Body of pancreas (tissue), 4 donors: ENCODE measurements around the gene KANTR. TPM values are rescaled to one million over a fixed set of nuclear protein-coding genes. Genes with fewer than 3 reads are reported as not detected.
"Not testable (repeated sequence)": the region's sequence is repeated elsewhere in the genome, so short reads cannot be mapped to it uniquely, and the experiment has no call there.

Source experiments
- ATAC-seq: fragments of 150-250 bp; one replicate; pipeline ENCODE4 v1.9.1; 2016
- DNase-seq, 4 donors: peaks; one replicate each; pipeline ENCODE4 v3.0.0-alpha.2; 2019
- H3K27ac ChIP-seq, 4 donors: fragments of 200-600 bp; sonication (generic); 1 replicate in 3 of 4; 2 replicates in 1 of 4; pipeline versions ENCODE4 v1.5.1 to v1.6.1; 2016 to 2019; ENCODE audit warnings: mild to moderate bottlenecking in 1 of 4, mixed read lengths in 1 of 4, moderate library complexity in 1 of 4
- H3K27me3 ChIP-seq, 2 donors: fragments of 200-600 bp; sonication (generic); one replicate each; pipeline ENCODE4 v1.6.0; 2016; ENCODE audit warnings: mild to moderate bottlenecking in 1 of 2
- H3K36me3 ChIP-seq, 2 donors: fragments of 200-600 bp; sonication (generic); replicated peaks in 1 of 2; 2 replicates each; pipeline ENCODE4 v1.5.1; 2016; ENCODE audit warnings: low read depth in 2 of 2; ENCODE audit not compliant: insufficient read depth in 1 of 2
- H3K4me1 ChIP-seq: fragments of 200-600 bp; sonication (generic); one replicate; pipeline ENCODE4 v1.6.0; 2016
- H3K4me3 ChIP-seq, 2 donors: fragments of 200-600 bp; sonication (generic); 1 replicate in 1 of 2; 2 replicates in 1 of 2; pipeline ENCODE4 v1.5.1; 2016 to 2019
- H3K9me3 ChIP-seq, 3 donors: fragments of 200-600 bp; sonication (generic); 1 replicate in 2 of 3; 2 replicates in 1 of 3; pipeline ENCODE4 v1.5.1; 2016
- POLR2A ChIP-seq, 3 donors: fragments of 450-650 bp; IDR thresholded peaks; one replicate each; pipeline ENCODE4 v1.6.1; 2016; ENCODE audit warnings: antibody characterized with exemption in 3 of 3, mild to moderate bottlenecking in 2 of 3
- WGBS, 2 donors: methylation state at CpG; one replicate each; pipeline ENCODE4 v1.1.5; 2017; 5-methylcytosine and 5-hydroxymethylcytosine counted together
- intact Hi-C: fragments of 100-400 bp; cut with DNase I; formaldehyde crosslinking; loops from one replicate; pipeline ENCODE4 v1.15.1; 2023
- total RNA-seq, 2 donors: library from RNA; depleted of rRNA; stranded (reverse); fragments of >200 nt; gene quantifications; one replicate each; pipeline ENCODE4 v1.1.0, GENCODE V29; 2016
- TF ChIP-seq, protein P1 (sequence below), 7 experiments: fragments of 450-650 bp in 4 of 7; fragments of 200-600 bp in 3 of 7; sonication (generic) in 3 of 7; IDR thresholded peaks; one replicate each; pipeline ENCODE4 v1.5.1; 2016 to 2019; ENCODE audit warnings: antibody characterized with exemption in 7 of 7

KANTR gene
- total RNA-seq, 2 donors from 2014 or later: 12.2 to 13.0 TPM

DNA sequence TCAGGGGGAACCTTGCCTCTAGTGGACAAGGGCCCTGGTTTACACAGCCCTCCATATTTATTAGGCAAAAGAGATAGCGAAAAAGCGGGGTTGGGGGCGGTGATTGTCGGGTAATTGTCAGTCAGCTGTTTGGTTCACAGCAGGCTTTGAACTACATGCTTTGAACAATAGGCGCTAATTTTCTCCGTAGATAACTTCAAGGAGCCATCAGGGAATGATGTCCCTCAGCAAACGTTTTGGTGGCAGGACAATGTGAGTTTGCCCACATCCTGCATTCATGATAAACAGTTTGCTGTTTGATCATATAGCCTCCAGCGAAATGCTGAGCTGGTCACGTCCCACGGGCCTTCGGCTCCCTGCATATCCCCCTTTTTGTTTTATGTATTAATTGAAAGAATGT, 65.2 kb downstream of the KANTR start:
- H3K9me3 ChIP-seq: no peaks in the 10 kb centered on the region
- intact Hi-C loops: no loop called here
- no peak overlapping the region for H3K4me3 ChIP-seq
- DNase-seq (no peak), ATAC-seq (no peak)
- H3K36me3 ChIP-seq: no peaks in the 10 kb centered on the region
- TF ChIP-seq POLR2A (IDR thresholded peaks at IDR 0.05): no peak
- TF ChIP-seq, protein P1, sequence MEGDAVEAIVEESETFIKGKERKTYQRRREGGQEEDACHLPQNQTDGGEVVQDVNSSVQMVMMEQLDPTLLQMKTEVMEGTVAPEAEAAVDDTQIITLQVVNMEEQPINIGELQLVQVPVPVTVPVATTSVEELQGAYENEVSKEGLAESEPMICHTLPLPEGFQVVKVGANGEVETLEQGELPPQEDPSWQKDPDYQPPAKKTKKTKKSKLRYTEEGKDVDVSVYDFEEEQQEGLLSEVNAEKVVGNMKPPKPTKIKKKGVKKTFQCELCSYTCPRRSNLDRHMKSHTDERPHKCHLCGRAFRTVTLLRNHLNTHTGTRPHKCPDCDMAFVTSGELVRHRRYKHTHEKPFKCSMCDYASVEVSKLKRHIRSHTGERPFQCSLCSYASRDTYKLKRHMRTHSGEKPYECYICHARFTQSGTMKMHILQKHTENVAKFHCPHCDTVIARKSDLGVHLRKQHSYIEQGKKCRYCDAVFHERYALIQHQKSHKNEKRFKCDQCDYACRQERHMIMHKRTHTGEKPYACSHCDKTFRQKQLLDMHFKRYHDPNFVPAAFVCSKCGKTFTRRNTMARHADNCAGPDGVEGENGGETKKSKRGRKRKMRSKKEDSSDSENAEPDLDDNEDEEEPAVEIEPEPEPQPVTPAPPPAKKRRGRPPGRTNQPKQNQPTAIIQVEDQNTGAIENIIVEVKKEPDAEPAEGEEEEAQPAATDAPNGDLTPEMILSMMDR (IDR thresholded peaks at IDR 0.05): no peak
- H3K4me1 ChIP-seq: no peaks in the 10 kb centered on the region
- H3K27me3 ChIP-seq: no peaks in the 10 kb centered on the region
- H3K27ac ChIP-seq: no peak overlapping the region
- WGBS, 2 donors: 87 to 90% methylated on average over 9 to 10 of the region's 11 CpGs

DNA sequence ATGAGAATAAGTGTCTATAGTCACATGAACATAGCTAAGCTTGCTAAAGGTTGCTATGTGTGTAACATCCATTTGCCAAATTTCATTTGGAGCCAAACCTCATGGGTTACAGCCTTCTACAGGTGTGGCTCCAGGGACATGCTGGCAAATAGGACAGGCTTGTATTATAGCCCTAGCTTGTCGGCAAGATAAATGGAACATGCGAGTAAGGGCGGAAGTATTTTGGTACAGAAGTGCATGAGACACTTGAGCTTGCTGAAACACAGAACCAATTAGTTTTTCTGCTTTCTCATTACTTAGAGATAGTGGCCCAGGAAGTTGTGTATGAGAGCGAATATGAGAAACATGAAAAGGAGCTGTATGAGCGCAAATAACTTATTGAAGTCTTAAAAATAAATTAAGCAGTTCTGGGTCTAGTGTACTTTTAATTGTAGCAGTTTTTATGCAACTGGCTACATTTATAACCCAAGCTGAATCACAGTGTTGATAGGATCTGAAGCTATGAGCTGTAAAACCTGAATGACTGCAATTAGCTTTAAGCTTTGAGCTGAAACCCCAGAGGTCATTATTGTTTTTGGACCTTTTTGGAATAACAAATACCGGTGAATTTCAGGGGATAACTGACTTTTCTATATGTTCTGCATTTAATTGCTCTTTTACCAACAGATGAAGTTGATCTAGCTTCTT, 66.5 kb downstream of the KANTR start:
- 60 to 77% methylated on average over 6 of the region's 6 CpGs for WGBS, 2 donors
- intact Hi-C loops: no loop called here
- ATAC-seq (no peak), DNase-seq (no peak)
- H3K4me1 ChIP-seq: no peaks in the 10 kb centered on the region
- no peaks in the 10 kb centered on the region for H3K9me3 ChIP-seq
- H3K4me3 ChIP-seq: no peak overlapping the region
- H3K27me3 ChIP-seq: no peaks in the 10 kb centered on the region
- no peak overlapping the region for H3K27ac ChIP-seq
- no peaks in the 10 kb centered on the region for H3K36me3 ChIP-seq
- TF ChIP-seq, protein P1 (IDR thresholded peaks at IDR 0.05): no peak
- TF ChIP-seq POLR2A (IDR thresholded peaks at IDR 0.05): no peak

- DNase-seq: no peak
- H3K36me3 ChIP-seq: no peaks in the 10 kb centered on the region
- TF ChIP-seq, protein P1 (IDR thresholded peaks at IDR 0.05): no peak
- no peak for TF ChIP-seq POLR2A (IDR thresholded peaks at IDR 0.05)
- H3K27me3 ChIP-seq: no peaks in the 10 kb centered on the region
- WGBS, 2 donors: 83 to 94% methylated on average over 3 to 7 of the region's 7 CpGs
- no peak for ATAC-seq
- no peaks in the 10 kb centered on the region for H3K4me1 ChIP-seq
- H3K9me3 ChIP-seq: no peaks in the 10 kb centered on the region
- no peak overlapping the region for H3K27ac ChIP-seq
- intact Hi-C loops: no loop called here
- H3K4me3 ChIP-seq: no peak overlapping the region
These were observed 69.5 kb downstream of the KANTR start for GRCh38 chrX:53163436-53163835.

GRCh38 chrX:53164566-53164965, 70.6 kb downstream of the KANTR start:
- H3K9me3 ChIP-seq, H3K27ac ChIP-seq, intact Hi-C loops, ATAC-seq, DNase-seq, H3K27me3 ChIP-seq, H3K36me3 ChIP-seq, H3K4me3 ChIP-seq, H3K4me1 ChIP-seq: not testable (repeated sequence)
- whole genome bisulfite sequencing, 2 donors: 75 to 77% methylated on average over 6 of the region's 6 CpGs

DNA sequence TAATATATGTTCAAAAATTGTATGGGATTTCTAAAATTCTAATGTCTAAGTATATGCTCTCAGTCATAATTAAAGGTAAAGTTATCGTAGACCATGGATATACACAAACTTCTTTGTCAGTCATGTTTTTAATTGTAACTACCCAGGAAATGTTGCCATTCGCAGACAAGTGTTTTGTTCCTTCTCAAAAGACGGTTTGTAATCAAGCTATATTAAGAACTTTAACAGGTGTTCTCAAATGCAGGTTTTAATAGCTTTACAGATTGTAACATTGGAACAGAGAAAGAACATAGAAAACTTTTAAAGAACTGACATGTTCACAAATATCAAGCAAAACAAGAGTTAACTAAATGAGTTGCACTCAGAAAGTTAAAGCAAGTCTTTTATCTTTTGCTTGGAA, 72.2 kb downstream of the KANTR start:
- no peaks in the 10 kb centered on the region for H3K9me3 ChIP-seq
- no peaks in the 10 kb centered on the region for H3K4me1 ChIP-seq
- 90 to 97% methylated on average over 3 of the region's 3 CpGs for WGBS, 2 donors
- intact Hi-C loops: no loop called here
- ATAC-seq: no peak
- no peak overlapping the region for H3K4me3 ChIP-seq
- no peak for DNase-seq
- no peaks in the 10 kb centered on the region for H3K27me3 ChIP-seq
- no peaks in the 10 kb centered on the region for H3K36me3 ChIP-seq
- TF ChIP-seq POLR2A (IDR thresholded peaks at IDR 0.05): no peak
- TF ChIP-seq, protein P1 (IDR thresholded peaks at IDR 0.05): no peak
- H3K27ac ChIP-seq: no peak overlapping the region
